HUES48 (cell line): Measurements from ENCODE around the gene FGF12.

Experiments
- H3K27ac ChIP-seq: one replicate; pipeline ENCODE4 v1.7.0; 2013; ENCODE audit warnings: low read depth, low read length, inconsistent platforms
- H3K27me3 ChIP-seq: 2 replicates; pipeline ENCODE4 v1.6.1; 2013; ENCODE audit warnings: mild to moderate bottlenecking, low read length; ENCODE audit not compliant: control insufficient read depth, insufficient read depth
- H3K36me3 ChIP-seq: 2 replicates; pipeline ENCODE4 v1.6.1; 2013; ENCODE audit warnings: low read length; ENCODE audit not compliant: control insufficient read depth, insufficient read depth
- H3K4me1 ChIP-seq: 2 replicates; pipeline ENCODE4 v1.6.1; 2013; ENCODE audit warnings: mild to moderate bottlenecking, low read length; ENCODE audit not compliant: control insufficient read depth, insufficient read depth
- H3K4me3 ChIP-seq: 2 replicates; pipeline ENCODE4 v1.5.1; 2013; ENCODE audit warnings: mild to moderate bottlenecking, low read depth, low read length
- H3K9ac ChIP-seq: 2 replicates; pipeline ENCODE4 v1.6.1; 2013; ENCODE audit warnings: mild to moderate bottlenecking, low read depth, low read length, moderate library complexity
- H3K9me3 ChIP-seq: 2 replicates; pipeline ENCODE4 v1.6.1; 2013; ENCODE audit warnings: low read length; ENCODE audit not compliant: control insufficient read depth, insufficient read depth

FGF12 gene

GRCh38 chr3:192496905-192497587 lies 230.3 kb downstream of the FGF12 start:
- Histone ChIP-seq H3K9ac (no peak overlapping the region), H3K27me3 (no peaks in the 10 kb centered on the region), H3K4me3 (no peak overlapping the region), H3K9me3 (no peaks in the 10 kb centered on the region), H3K36me3 (no peaks in the 10 kb centered on the region), H3K27ac (no peak overlapping the region), H3K4me1 (no peaks in the 10 kb centered on the region)

GRCh38 chr3:192494174-192494573 lies 233.2 kb downstream of the FGF12 start:
- Histone ChIP-seq H3K4me1 (no peaks in the 10 kb centered on the region), H3K27ac (no peak overlapping the region), H3K9me3 (no peaks in the 10 kb centered on the region), H3K4me3 (no peak overlapping the region), H3K9ac (no peak overlapping the region), H3K36me3 (no peaks in the 10 kb centered on the region), H3K27me3 (no peaks in the 10 kb centered on the region)

- no peak overlapping the region for H3K27ac ChIP-seq
- no peak overlapping the region for H3K4me3 ChIP-seq
- no peaks in the 10 kb centered on the region for H3K4me1 ChIP-seq
- no peaks in the 10 kb centered on the region for H3K27me3 ChIP-seq
- no peak overlapping the region for H3K9ac ChIP-seq
- no peaks in the 10 kb centered on the region for H3K36me3 ChIP-seq
- no peaks in the 10 kb centered on the region for H3K9me3 ChIP-seq
These were observed 236.6 kb downstream of the FGF12 start for GRCh38 chr3:192490720-192491119.

GRCh38 chr3:192489579-192489978 lies 237.8 kb downstream of the FGF12 start:
- Histone ChIP-seq H3K9me3 (no peaks in the 10 kb centered on the region), H3K27me3 (no peaks in the 10 kb centered on the region), H3K4me1 (no peaks in the 10 kb centered on the region), H3K9ac (no peak overlapping the region), H3K4me3 (no peak overlapping the region), H3K36me3 (no peaks in the 10 kb centered on the region), H3K27ac (no peak overlapping the region)

GRCh38 chr3:192487033-192487432 lies 240.3 kb downstream of the FGF12 start:
- no peaks in the 10 kb centered on the region for H3K36me3 ChIP-seq
- H3K9me3 ChIP-seq: no peaks in the 10 kb centered on the region
- no peaks in the 10 kb centered on the region for H3K27me3 ChIP-seq
- H3K4me3 ChIP-seq: no peak overlapping the region
- no peak overlapping the region for H3K27ac ChIP-seq
- no peaks in the 10 kb centered on the region for H3K4me1 ChIP-seq
- H3K9ac ChIP-seq: no peak overlapping the region

GRCh38 chr3:192482809-192483208 lies 244.5 kb downstream of the FGF12 start:
- Histone ChIP-seq H3K27me3 (no peaks in the 10 kb centered on the region), H3K9me3 (no peaks in the 10 kb centered on the region), H3K4me3 (no peak overlapping the region), H3K4me1 (no peaks in the 10 kb centered on the region), H3K27ac (no peak overlapping the region), H3K36me3 (no peaks in the 10 kb centered on the region), H3K9ac (no peak overlapping the region)

- no peak overlapping the region for H3K27ac ChIP-seq
- H3K4me3 ChIP-seq: no peak overlapping the region
- H3K9me3 ChIP-seq: no peaks in the 10 kb centered on the region
- no peaks in the 10 kb centered on the region for H3K36me3 ChIP-seq
- no peaks in the 10 kb centered on the region for H3K4me1 ChIP-seq
- H3K9ac ChIP-seq: no peak overlapping the region
- H3K27me3 ChIP-seq: no peaks in the 10 kb centered on the region
These were observed 244.9 kb downstream of the FGF12 start for GRCh38 chr3:192482391-192482790.

- no peak overlapping the region for H3K9ac ChIP-seq
- H3K27me3 ChIP-seq: no peaks in the 10 kb centered on the region
- no peak overlapping the region for H3K27ac ChIP-seq
- no peaks in the 10 kb centered on the region for H3K9me3 ChIP-seq
- no peaks in the 10 kb centered on the region for H3K4me1 ChIP-seq
- no peaks in the 10 kb centered on the region for H3K36me3 ChIP-seq
- no peak overlapping the region for H3K4me3 ChIP-seq
These were observed 245.7 kb downstream of the FGF12 start for GRCh38 chr3:192481638-192482037.

GRCh38 chr3:192467230-192468140 lies 259.9 kb downstream of the FGF12 start:
- Histone ChIP-seq H3K4me1 (0 out of 2 replicates have a peak, but pooled peaks cover 9% of the 10 kb centered on the region), H3K4me3 (no peak overlapping the region), H3K27ac (no peak overlapping the region), H3K27me3 (no peaks in the 10 kb centered on the region), H3K9ac (no peak overlapping the region), H3K36me3 (no peaks in the 10 kb centered on the region), H3K9me3 (no peaks in the 10 kb centered on the region)

- H3K36me3 ChIP-seq: no peaks in the 10 kb centered on the region
- H3K9ac ChIP-seq: no peak overlapping the region
- H3K4me1 ChIP-seq: peaks cover 9% of the 10 kb centered on the region; the same call in 1 of the 2 replicates
- no peaks in the 10 kb centered on the region for H3K9me3 ChIP-seq
- no peaks in the 10 kb centered on the region for H3K27me3 ChIP-seq
- H3K4me3 ChIP-seq: no peak overlapping the region
- H3K27ac ChIP-seq: no peak overlapping the region
These were observed 278.3 kb downstream of the FGF12 start for GRCh38 chr3:192449036-192449435.
